Limb (tissue), 2 donors: ENCODE results near the gene IGF2BP3.
A peak's percentile ranks its signal among the peaks of the same experiment; 100 is the strongest.

Experiments used
- DNase-seq, 2 donors: peaks; one replicate each; pipeline ENCODE4 v3.0.0-alpha.2; 2016; ENCODE audit errors: extremely low spot score in 2 of 2

Gene IGF2BP3

DNA sequence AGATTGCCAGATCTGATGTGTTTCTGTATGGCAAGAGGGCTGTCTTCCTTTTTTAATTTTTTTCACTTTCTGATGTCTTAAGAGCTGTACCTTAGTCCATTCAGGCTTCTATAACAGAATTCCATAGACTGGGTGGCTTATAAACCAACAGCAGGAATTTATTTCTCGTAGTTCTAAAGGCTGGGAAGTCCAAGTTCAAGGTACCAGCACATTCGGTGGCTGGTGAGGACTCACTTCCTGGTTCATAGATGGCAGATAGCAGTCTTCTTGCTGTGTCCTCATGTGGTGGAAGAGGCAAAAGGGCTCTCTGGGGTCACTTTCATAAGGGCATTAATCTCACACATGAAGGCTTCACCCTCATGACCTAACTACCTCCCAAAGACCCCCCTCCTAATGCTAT is 202.9 kb downstream of the IGF2BP3 start:
- DNase-seq, result no peak

- no peak for DNase-seq
Measured at GRCh38 chr7:23266918-23267317, 203.4 kb downstream of the IGF2BP3 start.

- no peak for DNase-seq
Measured at GRCh38 chr7:23264916-23265458, 205.3 kb downstream of the IGF2BP3 start.

DNA sequence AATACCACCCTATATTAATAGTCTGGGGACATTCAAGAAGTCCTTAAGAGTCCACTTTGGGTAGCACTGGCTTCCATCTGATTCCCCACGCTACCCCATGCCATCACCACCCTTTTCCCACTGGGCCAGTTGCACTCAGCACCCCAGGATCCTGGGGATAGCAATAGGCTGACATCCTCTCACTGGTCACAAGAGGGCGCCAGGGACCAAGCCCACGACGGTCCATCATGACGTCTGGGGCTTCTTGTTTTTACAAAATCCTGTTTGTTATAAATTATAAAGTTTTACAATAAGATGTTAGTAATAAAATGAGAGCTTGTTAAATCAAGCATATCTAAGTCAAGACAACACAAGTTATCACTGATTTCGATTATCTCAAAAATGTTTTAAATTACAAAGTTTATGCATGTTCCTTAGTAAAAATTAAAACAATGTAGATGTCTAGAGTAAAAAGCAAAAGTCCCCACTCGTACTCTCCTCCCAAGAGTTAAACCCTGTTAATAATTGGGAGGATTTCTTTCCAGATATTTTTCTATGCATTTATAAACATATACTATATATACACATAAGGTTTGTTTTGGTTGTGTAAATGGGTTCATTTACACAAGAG is 208.3 kb downstream of the IGF2BP3 start:
- peak; percentile 50 to 60 for DNase-seq

GRCh38 chr7:23260371-23260770 is 209.9 kb downstream of the IGF2BP3 start:
- no peak for DNase-seq
